Neural progenitor cell (in vitro differentiated cells): Measurements from ENCODE around the gene RAB5B.

Source experiments
- EZH2 ChIP-seq: fragments of 200-600 bp; sonication (generic); IDR thresholded peaks from 2 replicates; pipeline ENCODE4 v1.6.1; 2017; ENCODE audit warnings: antibody characterized with exemption, mild to moderate bottlenecking, moderate library complexity
- EZH2phosphoT487 ChIP-seq: fragments of 200-600 bp; sonication (generic); IDR thresholded peaks from 2 replicates; pipeline ENCODE4 v1.6.1; 2017; ENCODE audit warnings: antibody characterized with exemption
- TF ChIP-seq, protein P1 (sequence below): fragments of 200-600 bp; sonication (generic); IDR thresholded peaks from 2 replicates; pipeline ENCODE4 v1.5.1; 2017; ENCODE audit warnings: antibody characterized with exemption, mild to moderate bottlenecking

DNA sequence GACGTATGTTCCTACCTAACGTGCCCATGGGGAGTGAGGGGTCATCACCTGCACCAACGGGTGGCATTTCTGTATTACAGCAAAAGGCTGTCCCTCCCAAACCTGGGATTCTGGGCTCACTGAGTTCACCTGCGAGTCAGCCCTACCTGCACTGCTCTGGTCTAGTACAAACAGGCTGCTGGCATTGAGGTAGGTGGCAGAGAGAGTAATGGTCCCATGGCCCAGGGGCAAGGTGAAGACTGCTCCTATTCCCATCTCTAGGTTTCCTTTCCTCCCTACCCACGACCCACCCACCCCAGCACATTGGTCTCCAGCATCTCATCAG, 23.6 kb downstream of the RAB5B start:
- TF ChIP-seq, protein P1, sequence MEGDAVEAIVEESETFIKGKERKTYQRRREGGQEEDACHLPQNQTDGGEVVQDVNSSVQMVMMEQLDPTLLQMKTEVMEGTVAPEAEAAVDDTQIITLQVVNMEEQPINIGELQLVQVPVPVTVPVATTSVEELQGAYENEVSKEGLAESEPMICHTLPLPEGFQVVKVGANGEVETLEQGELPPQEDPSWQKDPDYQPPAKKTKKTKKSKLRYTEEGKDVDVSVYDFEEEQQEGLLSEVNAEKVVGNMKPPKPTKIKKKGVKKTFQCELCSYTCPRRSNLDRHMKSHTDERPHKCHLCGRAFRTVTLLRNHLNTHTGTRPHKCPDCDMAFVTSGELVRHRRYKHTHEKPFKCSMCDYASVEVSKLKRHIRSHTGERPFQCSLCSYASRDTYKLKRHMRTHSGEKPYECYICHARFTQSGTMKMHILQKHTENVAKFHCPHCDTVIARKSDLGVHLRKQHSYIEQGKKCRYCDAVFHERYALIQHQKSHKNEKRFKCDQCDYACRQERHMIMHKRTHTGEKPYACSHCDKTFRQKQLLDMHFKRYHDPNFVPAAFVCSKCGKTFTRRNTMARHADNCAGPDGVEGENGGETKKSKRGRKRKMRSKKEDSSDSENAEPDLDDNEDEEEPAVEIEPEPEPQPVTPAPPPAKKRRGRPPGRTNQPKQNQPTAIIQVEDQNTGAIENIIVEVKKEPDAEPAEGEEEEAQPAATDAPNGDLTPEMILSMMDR: no peak
- TF ChIP-seq EZH2: no peak
- no peak for TF ChIP-seq EZH2phosphoT487
